ENCODE data around the gene CEP162.
"Not testable (repeated sequence)": the region's sequence is repeated elsewhere in the genome, so short reads cannot be mapped to it uniquely, and the experiment has no call there.

Gene CEP162

GRCh38 chr6:84156306-84156705 is 71.1 kb downstream of the CEP162 start:
- Mint-ChIP-seq H3K36me3 (peaks cover 31 to 59% of the 10 kb centered on the region in 2 donors), H3K4me1 (peaks cover 4 to 5% of the 10 kb centered on the region in 2 donors), H3K9me3 (no peaks in the 10 kb centered on the region), H3K4me3 (no peak overlapping the region), H3K27ac (no peak overlapping the region), H3K27me3 (no peaks in the 10 kb centered on the region)
- ATAC-seq (replicated peaks) (no peak), DNase-seq (no peak)

GRCh38 chr6:84151669-84152068 is 75.8 kb downstream of the CEP162 start:
- Mint-ChIP-seq H3K4me3 (no peak overlapping the region), H3K27me3 (no peaks in the 10 kb centered on the region), H3K27ac (peak overlapping the region; percentile 4), H3K4me1 (peaks cover 4 to 5% of the 10 kb centered on the region in 2 donors), H3K36me3 (peaks cover 28 to 56% of the 10 kb centered on the region in 2 donors), H3K9me3 (no peaks in the 10 kb centered on the region)
- ATAC-seq (replicated peaks): no peak
- no peak for DNase-seq

- Mint-ChIP-seq H3K4me1 (peaks cover 4 to 5% of the 10 kb centered on the region in 2 donors), H3K9me3 (no peaks in the 10 kb centered on the region), H3K4me3 (no peak overlapping the region), H3K27me3 (no peaks in the 10 kb centered on the region), H3K27ac (peak overlapping the region; percentile 33), H3K36me3 (peaks cover 31 to 53% of the 10 kb centered on the region in 2 donors)
- DNase-seq (no peak), ATAC-seq (replicated peaks) (peak; percentile 39 to 73)
Observed at GRCh38 chr6:84150705-84151104, 76.7 kb downstream of the CEP162 start.

- no peaks in the 10 kb centered on the region for H3K9me3 Mint-ChIP-seq
- no peak for ATAC-seq (replicated peaks)
- no peak overlapping the region for H3K27ac Mint-ChIP-seq
- H3K36me3 Mint-ChIP-seq: peaks cover 22 to 38% of the 10 kb centered on the region in 2 donors
- H3K4me3 Mint-ChIP-seq: no peak overlapping the region
- no peak for DNase-seq
- H3K27me3 Mint-ChIP-seq: no peaks in the 10 kb centered on the region
- peaks cover 2 to 9% of the 10 kb centered on the region in 2 donors for H3K4me1 Mint-ChIP-seq
Observed at GRCh38 chr6:84141521-84141920, 85.9 kb downstream of the CEP162 start.

GRCh38 chr6:84139311-84139710 is 88.1 kb downstream of the CEP162 start:
- Mint-ChIP-seq H3K4me3 (no peak overlapping the region), H3K4me1 (peaks cover 2 to 9% of the 10 kb centered on the region in 2 donors), H3K27me3 (no peaks in the 10 kb centered on the region), H3K9me3 (no peaks in the 10 kb centered on the region), H3K36me3 (peaks cover 16 to 37% of the 10 kb centered on the region in 2 donors), H3K27ac (no peak overlapping the region)
- ATAC-seq (replicated peaks) (no peak), DNase-seq (no peak)

GRCh38 chr6:84137989-84138575 is 89.4 kb downstream of the CEP162 start:
- Mint-ChIP-seq H3K27me3 (no peaks in the 10 kb centered on the region), H3K36me3 (peaks cover 27 to 49% of the 10 kb centered on the region in 2 donors), H3K9me3 (peaks cover 0 to 2% of the 10 kb centered on the region in 2 donors), H3K27ac (peak overlapping the region; percentile 17), H3K4me1 (peaks cover 2 to 9% of the 10 kb centered on the region in 2 donors), H3K4me3 (no peak overlapping the region)
- DNase-seq (no peak), ATAC-seq (replicated peaks) (no peak)

- Mint-ChIP-seq H3K4me3 (no peak overlapping the region), H3K27ac (no peak overlapping the region)
Observed at GRCh38 chr6:84137051-84137375, 90.4 kb downstream of the CEP162 start.

GRCh38 chr6:84136364-84137050 is 90.9 kb downstream of the CEP162 start:
- H3K36me3 Mint-ChIP-seq: peaks cover 32 to 53% of the 10 kb centered on the region in 2 donors

More at GRCh38 chr6:84137051-84137375, 90.4 kb downstream of the CEP162 start:
- no peaks in the 10 kb centered on the region for H3K27me3 Mint-ChIP-seq
- H3K9me3 Mint-ChIP-seq: peaks cover 6 to 11% of the 10 kb centered on the region in 2 donors
- no peak for DNase-seq
- peaks cover 35 to 55% of the 10 kb centered on the region in 2 donors for H3K36me3 Mint-ChIP-seq
- peaks cover 2 to 9% of the 10 kb centered on the region in 2 donors for H3K4me1 Mint-ChIP-seq
- ATAC-seq (replicated peaks): no peak

GRCh38 chr6:84135291-84135690 is 92.2 kb downstream of the CEP162 start:
- H3K9me3 Mint-ChIP-seq: peaks cover 8 to 15% of the 10 kb centered on the region in 2 donors
- ATAC-seq (replicated peaks) (no peak), DNase-seq (no peak)
- H3K4me1 Mint-ChIP-seq: peaks cover 2 to 8% of the 10 kb centered on the region in 2 donors
- H3K4me3 Mint-ChIP-seq: no peak overlapping the region
- H3K27ac Mint-ChIP-seq: no peak overlapping the region
- no peaks in the 10 kb centered on the region for H3K27me3 Mint-ChIP-seq
- peaks cover 28 to 52% of the 10 kb centered on the region in 2 donors for H3K36me3 Mint-ChIP-seq

More at GRCh38 chr6:84136364-84137050, 90.9 kb downstream of the CEP162 start:
- ATAC-seq (replicated peaks) (no peak), DNase-seq (no peak)
- Mint-ChIP-seq H3K4me3 (no peak overlapping the region), H3K27me3 (no peaks in the 10 kb centered on the region), H3K4me1 (peaks cover 2 to 9% of the 10 kb centered on the region in 2 donors), H3K9me3 (peaks cover 6 to 11% of the 10 kb centered on the region in 2 donors), H3K27ac (no peak overlapping the region)

GRCh38 chr6:84133385-84133784 is 94.1 kb downstream of the CEP162 start:
- not testable (repeated sequence) for H3K27me3 Mint-ChIP-seq; H3K27ac Mint-ChIP-seq; H3K4me1 Mint-ChIP-seq; ATAC-seq (replicated peaks); DNase-seq; H3K4me3 Mint-ChIP-seq
- peaks cover 9 to 15% of the 10 kb centered on the region in 2 donors for H3K9me3 Mint-ChIP-seq
- H3K36me3 Mint-ChIP-seq: peaks cover 22 to 47% of the 10 kb centered on the region in 2 donors

- not testable (repeated sequence) for H3K27me3 Mint-ChIP-seq; ATAC-seq (replicated peaks); DNase-seq; H3K4me3 Mint-ChIP-seq; H3K4me1 Mint-ChIP-seq; H3K27ac Mint-ChIP-seq
- peaks cover 9 to 15% of the 10 kb centered on the region in 2 donors for H3K9me3 Mint-ChIP-seq
- peaks cover 30 to 47% of the 10 kb centered on the region in 2 donors for H3K36me3 Mint-ChIP-seq
Observed at GRCh38 chr6:84129588-84129987, 97.9 kb downstream of the CEP162 start.

GRCh38 chr6:84123186-84123585 is 104.3 kb downstream of the CEP162 start:
- ATAC-seq (replicated peaks) (no peak), DNase-seq (no peak)
- Mint-ChIP-seq H3K9me3 (peaks cover 0 to 3% of the 10 kb centered on the region in 2 donors), H3K27ac (no peak overlapping the region), H3K36me3 (peaks cover 26 to 46% of the 10 kb centered on the region in 2 donors), H3K4me3 (no peak overlapping the region), H3K27me3 (peaks cover 0 to 3% of the 10 kb centered on the region in 2 donors), H3K4me1 (peaks cover 3 to 6% of the 10 kb centered on the region in 2 donors)

GRCh38 chr6:84119277-84119676 is 108.2 kb downstream of the CEP162 start:
- Mint-ChIP-seq H3K4me3 (no peak overlapping the region), H3K36me3 (peaks cover 18 to 36% of the 10 kb centered on the region in 2 donors), H3K27ac (no peak overlapping the region), H3K27me3 (peaks cover 10 to 14% of the 10 kb centered on the region in 2 donors), H3K9me3 (peaks cover 12 to 14% of the 10 kb centered on the region in 2 donors), H3K4me1 (peaks cover 3 to 6% of the 10 kb centered on the region in 2 donors)
- no peak for DNase-seq
- no peak for ATAC-seq (replicated peaks)

- H3K27me3 Mint-ChIP-seq: peaks cover 10 to 14% of the 10 kb centered on the region in 2 donors
- H3K4me3 Mint-ChIP-seq: no peak overlapping the region
- H3K36me3 Mint-ChIP-seq: peaks cover 8 to 25% of the 10 kb centered on the region in 2 donors
- H3K27ac Mint-ChIP-seq: no peak overlapping the region
- peaks cover 12 to 14% of the 10 kb centered on the region in 2 donors for H3K9me3 Mint-ChIP-seq
- peaks cover 1 to 4% of the 10 kb centered on the region in 2 donors for H3K4me1 Mint-ChIP-seq
- DNase-seq (no peak), ATAC-seq (replicated peaks) (no peak)
Observed at GRCh38 chr6:84118191-84118590, 109.3 kb downstream of the CEP162 start.
